Activated naive CD4-positive, alpha-beta T cell treated with anti-CD3 and anti-CD28 coated beads, Interleukin-2, amount 50 U/mL, for 72 hours (primary cell): Measurements from ENCODE around the gene RASL10A. TPM values are rescaled to one million over a fixed set of nuclear protein-coding genes. Genes with fewer than 3 reads are reported as not detected.
A peak's percentile ranks its signal among the peaks of the same experiment; 100 is the strongest.
"Not testable (repeated sequence)": the region's sequence is repeated elsewhere in the genome, so short reads cannot be mapped to it uniquely, and the experiment has no call there.

Experiments
- ATAC-seq, 2 donors: fragments of 150-1000 bp; cut with Tn5 transposase; 2 replicates each; pipeline ENCODE4 v1.10.0; 2021; ENCODE audit warnings: mild to moderate bottlenecking in 2 of 2, moderate library complexity in 2 of 2
- DNase-seq, 2 donors: peaks; one replicate each; pipeline ENCODE4 v3.0.0; 2021 to 2022; ENCODE audit warnings: low spot score in 2 of 2
- H3K27ac Mint-ChIP-seq, 2 donors: one replicate each; pipeline ENCODE4 v1.8.0; 2022; ENCODE audit warnings: mild to moderate bottlenecking in 2 of 2, mixed read lengths in 2 of 2
- H3K36me3 Mint-ChIP-seq, 2 donors: one replicate each; pipeline ENCODE4 v1.8.0; 2022; ENCODE audit warnings: mixed read lengths in 2 of 2
- H3K9me3 Mint-ChIP-seq, 2 donors: one replicate each; pipeline ENCODE4 v1.8.0; 2022; ENCODE audit warnings: mixed read lengths in 2 of 2
- total RNA-seq, 2 donors: library from RNA; stranded (reverse); gene quantifications; one replicate each; pipeline ENCODE4 v1.2.3, GENCODE V29; 2022

Gene RASL10A, protein sequence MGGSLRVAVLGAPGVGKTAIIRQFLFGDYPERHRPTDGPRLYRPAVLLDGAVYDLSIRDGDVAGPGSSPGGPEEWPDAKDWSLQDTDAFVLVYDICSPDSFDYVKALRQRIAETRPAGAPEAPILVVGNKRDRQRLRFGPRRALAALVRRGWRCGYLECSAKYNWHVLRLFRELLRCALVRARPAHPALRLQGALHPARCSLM
- under 1 TPM; 0.20 to 0.78 TPM for total RNA-seq

DNA sequence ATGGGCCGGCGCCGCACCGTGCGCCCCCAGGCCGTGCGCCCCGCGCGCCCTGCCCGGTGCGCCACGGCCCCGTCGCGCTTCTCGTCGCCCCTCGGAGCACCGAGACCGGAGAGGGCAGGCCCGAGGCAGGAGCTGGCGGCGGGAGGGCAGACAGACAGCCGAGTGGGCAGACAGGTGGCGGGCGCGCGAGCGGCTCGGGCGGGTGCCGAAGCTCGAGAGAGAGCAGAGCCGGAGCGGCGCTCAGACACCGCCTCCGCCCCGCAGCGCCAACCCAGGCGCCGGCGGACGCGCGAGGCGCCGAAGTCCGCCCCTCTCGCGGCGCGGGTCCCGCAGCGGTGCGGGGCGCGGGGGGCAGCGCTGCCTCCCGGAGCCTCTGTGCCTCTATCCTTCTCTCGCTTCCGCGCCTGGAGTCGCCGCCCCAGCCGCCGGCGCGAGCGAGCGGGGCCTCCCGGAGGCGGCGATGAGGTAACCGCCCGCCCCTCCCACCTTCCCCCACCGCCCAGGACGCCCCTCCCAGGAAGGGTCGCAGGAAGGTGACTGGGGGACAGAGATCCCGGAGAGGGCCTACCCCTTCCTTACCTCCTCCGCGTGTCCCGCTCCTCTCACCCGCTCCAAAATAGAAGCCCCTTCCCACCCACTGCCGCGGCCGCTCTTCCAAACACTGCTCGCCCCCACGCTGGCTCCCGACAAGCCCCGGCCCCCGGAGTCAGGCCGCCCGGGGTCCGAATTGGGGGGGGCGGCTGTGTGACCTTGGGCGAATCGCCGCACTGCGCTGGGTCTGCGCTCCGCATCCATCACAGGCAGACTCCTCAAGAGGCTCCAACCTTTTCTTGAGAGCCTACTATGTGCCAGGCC, at the start of gene RASL10A:
TSS of gene RASL10A (minus strand) at position 412 of the 855 bp plus-strand sequence. CDS start 451 bp downstream, outside the sequence.
- no peak within 1 kb of the TSS for H3K27ac Mint-ChIP-seq
- ATAC-seq = peak in 1 of 2 donors; percentile 22
- DNase-seq = no peak
- no peaks in the 10 kb centered on the region for H3K9me3 Mint-ChIP-seq
- H3K36me3 Mint-ChIP-seq = peaks cover 7 to 11% of the 10 kb centered on the region in 2 donors

DNA sequence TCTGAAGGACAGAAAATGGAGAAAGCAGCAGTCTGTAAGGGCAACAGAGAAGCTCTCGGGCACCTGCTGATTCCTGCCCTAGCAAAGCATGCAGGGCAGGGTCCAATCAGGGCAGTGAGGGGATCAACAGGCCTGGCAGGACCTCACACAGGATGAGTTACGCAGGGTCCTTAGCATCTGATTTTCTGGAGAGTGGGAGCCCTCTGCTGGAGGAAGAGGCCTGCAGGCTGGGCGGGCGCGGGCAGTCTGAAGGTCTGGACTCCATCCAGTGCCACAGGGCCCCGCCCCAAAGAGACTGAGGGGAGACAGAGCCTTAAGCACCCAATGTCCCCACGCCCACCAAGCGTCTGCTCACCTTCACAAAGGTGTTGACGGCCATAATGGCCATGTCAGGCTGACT, 44.0 kb upstream of the RASL10A start:
- ATAC-seq (no peak), DNase-seq (no peak)
- Mint-ChIP-seq H3K9me3 (no peaks in the 10 kb centered on the region), H3K27ac (peak overlapping the region; percentile 5 to 94), H3K36me3 (peaks cover 0 to 3% of the 10 kb centered on the region in 2 donors)

DNA sequence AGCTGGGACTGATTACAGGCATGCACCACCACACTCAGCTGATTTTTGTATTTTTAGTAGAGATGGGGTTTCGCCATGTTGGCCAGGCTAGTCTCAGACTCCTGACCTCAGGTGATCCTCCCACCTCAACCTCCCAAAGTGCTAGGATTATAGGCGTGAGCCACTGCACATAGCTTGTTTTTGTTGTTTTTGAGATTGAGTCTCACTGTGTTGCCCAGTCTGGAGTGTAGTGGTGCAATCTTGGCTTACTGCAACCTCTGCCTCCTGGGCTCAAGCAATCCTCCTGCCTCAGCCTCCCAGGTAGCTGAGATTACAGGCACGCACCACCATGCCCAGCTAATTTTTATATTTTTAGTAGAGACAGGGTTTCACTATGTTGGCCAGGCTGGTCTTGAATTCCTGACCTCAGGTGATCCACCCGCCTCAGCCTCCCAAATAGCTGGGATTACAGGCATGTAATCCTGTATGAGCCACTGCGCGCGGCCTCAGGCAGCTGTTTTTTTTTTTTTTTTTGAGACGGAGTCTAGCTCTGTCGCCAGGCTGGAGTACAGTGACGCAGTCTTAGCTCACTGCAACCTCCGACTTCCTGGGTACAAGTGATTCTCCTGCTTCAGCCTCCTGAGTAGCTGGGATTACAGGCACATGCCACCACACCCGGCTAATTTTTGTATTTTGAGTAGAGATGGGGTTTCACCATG, 41.8 kb upstream of the RASL10A start:
- DNase-seq, H3K9me3 Mint-ChIP-seq, H3K27ac Mint-ChIP-seq, ATAC-seq, H3K36me3 Mint-ChIP-seq: not testable (repeated sequence)

DNA sequence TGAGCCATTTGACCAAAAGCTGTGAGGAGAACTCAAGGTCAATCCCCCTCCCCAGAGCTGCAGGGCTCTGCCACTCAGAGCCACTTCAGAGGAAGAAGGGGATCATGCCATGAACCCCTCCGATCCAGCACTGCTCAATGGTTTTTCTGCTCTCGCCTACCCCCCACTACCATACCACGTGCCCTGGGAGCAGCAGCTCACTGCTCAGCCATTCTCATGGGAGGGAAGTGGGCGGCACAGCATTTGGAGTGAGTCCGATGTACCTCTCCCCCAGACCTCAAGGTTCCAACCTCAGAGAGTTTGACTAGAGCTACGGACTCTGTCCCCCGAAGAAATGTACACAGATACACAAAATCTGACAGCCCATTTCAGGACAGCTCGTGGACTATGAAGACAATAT, 38.4 kb upstream of the RASL10A start:
- DNase-seq (no peak), ATAC-seq (no peak)
- no peak overlapping the region for H3K27ac Mint-ChIP-seq
- peaks cover 0 to 11% of the 10 kb centered on the region in 2 donors for H3K36me3 Mint-ChIP-seq
- H3K9me3 Mint-ChIP-seq = no peaks in the 10 kb centered on the region

DNA sequence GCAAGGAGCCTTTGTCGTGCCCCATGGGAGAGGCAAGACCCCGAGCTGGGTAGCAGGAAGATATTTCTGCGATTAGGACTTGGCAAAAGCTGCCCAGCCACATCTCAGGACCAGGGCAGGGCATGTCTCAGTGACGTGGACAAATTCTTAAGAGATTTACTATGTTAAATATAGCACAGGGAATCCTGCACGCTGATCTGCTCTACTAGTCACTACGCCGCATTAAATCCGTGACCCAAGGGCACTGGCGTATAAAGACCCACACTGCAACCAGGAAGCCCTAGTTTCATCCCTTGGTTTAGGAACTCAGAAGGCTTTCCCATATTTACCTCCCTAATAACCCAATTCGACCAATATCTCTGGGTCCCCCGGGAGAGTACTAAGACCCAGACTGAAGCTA, 37.8 kb upstream of the RASL10A start:
- Mint-ChIP-seq H3K27ac (peak overlapping the region in 1 of 2 donors; percentile 44), H3K36me3 (peaks cover 0 to 11% of the 10 kb centered on the region in 2 donors), H3K9me3 (no peaks in the 10 kb centered on the region)
- ATAC-seq = no peak
- no peak for DNase-seq

DNA sequence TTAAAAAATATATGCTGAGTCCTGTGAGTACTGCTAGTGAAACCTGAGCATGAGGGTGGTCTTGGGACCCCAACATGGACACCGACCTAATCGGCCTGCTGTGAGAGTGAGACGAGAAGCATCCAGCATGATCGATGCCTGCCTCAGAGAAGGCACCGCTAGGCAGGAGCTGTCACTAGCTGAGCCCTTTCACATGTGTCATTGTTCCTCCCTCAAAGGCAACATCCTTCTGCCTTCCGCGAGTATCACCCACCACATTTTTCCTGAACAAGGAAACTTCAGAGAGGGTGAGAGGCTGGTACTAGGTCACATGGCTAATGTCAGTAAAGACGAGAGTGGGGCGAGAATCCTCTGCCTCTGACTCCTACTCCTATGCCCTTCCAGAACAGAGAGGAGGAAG, 37.3 kb upstream of the RASL10A start:
- ATAC-seq (no peak), DNase-seq (no peak)
- peaks cover 0 to 11% of the 10 kb centered on the region in 2 donors for H3K36me3 Mint-ChIP-seq
- H3K27ac Mint-ChIP-seq = no peak overlapping the region
- no peaks in the 10 kb centered on the region for H3K9me3 Mint-ChIP-seq

DNA sequence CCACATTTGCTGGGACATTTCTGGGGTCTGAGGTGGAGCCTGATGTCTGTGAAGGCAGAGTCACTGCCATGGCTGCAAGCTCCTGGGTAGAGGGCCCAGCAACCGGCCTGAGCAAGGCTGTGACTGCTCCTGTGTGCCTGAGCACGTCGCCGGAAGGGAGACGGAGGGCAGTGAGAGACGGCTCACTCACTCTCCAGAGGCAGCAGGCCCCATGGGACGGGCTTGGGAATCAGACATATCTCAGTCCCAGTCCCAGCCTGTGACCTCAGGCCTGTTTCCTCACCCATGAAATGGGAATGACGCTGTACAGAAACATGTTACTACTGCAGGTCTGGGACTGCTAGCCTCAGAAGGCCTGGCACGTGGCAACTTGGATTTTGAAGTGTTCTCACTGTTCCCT, 36.4 kb upstream of the RASL10A start:
- H3K36me3 Mint-ChIP-seq = peaks cover 0 to 11% of the 10 kb centered on the region in 2 donors

DNA sequence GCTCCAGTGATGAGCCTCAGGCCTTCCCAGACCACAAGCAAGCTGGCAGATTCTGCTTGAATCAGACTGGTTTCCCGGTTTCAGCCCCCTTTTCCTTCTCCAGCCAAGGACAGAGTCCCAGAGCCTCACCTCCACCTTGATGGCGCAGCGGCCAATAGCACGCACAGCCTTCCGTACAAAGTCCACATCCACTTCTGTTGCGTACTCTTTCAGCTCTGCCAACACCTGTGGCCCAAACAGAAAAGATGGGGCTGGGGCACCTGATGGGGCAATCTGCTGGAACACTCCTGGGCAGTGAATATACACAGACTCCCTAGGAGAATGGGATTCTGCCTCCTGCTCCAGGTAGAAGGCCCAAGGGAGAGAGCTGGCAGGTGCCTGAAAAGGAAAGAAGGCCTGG, 35.5 kb upstream of the RASL10A start:
- H3K27ac Mint-ChIP-seq = no peak overlapping the region
- H3K36me3 Mint-ChIP-seq = peaks cover 0 to 11% of the 10 kb centered on the region in 2 donors
- no peaks in the 10 kb centered on the region for H3K9me3 Mint-ChIP-seq

More for the DNA sequence above, 36.4 kb upstream of the RASL10A start:
- DNase-seq (no peak), ATAC-seq (no peak)
- H3K9me3 Mint-ChIP-seq = no peaks in the 10 kb centered on the region
- no peak overlapping the region for H3K27ac Mint-ChIP-seq

DNA sequence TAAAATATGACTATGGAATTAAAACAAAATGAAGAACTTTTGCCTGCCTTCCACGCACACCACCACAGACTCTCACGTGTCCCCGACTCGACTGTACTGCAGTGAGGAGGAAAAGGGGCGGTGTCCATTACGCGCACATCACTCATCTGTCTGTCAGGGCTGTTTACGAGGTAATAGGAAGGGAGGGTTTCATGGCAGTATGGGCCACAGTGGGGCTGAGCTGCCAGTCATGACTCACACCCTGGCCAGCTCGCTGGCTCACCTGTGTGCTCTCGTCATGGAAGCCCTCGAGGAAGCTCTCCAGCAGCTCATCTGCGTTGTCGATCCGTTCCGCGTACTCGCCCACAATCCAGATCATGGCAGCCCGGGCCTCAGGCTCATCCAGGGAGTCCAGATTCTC, 33.5 kb upstream of the RASL10A start:
- Mint-ChIP-seq H3K27ac (no peak overlapping the region), H3K9me3 (no peaks in the 10 kb centered on the region), H3K36me3 (peaks cover 0 to 6% of the 10 kb centered on the region in 2 donors)
- DNase-seq = no peak
- ATAC-seq = no peak

More for the DNA sequence above, 35.5 kb upstream of the RASL10A start:
- ATAC-seq (no peak), DNase-seq (no peak)

DNA sequence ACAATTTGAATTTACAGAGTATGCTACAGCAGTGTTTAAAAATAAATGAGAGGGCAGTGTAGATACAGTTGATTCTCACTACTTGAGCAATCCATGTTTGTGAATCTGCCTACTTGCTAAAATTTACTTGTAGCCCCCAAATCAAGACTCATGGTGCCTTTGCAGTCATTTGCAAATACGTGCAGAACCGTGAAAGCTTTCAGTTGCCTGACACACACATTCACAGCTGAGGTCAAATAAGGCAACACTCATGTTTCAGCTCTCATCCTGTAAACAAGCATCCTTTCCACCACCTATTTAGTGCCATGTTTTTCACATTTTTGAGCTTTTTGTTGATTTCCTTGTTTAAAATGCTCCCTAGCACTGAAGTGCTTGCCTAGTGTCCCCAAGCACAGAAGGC, 32.5 kb upstream of the RASL10A start:
- DNase-seq (no peak), ATAC-seq (no peak)
- Mint-ChIP-seq H3K27ac (no peak overlapping the region), H3K9me3 (no peaks in the 10 kb centered on the region), H3K36me3 (peaks cover 0 to 6% of the 10 kb centered on the region in 2 donors)

DNA sequence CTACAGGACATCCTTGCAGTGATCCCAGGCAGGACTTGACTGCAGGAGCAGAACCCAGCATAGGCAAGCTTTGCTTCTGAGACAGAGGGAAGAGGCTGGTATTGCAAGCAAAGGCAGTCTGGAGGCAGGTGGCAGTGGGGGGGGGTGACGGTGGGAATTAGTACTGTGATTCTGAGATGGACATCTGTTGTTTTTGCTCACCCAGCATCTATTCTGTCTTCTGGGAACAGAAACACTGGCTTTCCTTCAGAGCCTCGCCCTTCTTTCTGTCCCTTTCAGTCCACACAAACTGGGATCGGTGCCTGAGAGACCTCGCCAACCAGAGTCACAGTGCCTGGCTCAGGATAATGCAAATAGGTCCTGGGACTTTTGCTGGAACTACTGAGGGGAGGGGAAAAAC, 31.2 kb upstream of the RASL10A start:
- DNase-seq (no peak), ATAC-seq (no peak)
- peaks cover 0 to 6% of the 10 kb centered on the region in 2 donors for H3K36me3 Mint-ChIP-seq

DNA sequence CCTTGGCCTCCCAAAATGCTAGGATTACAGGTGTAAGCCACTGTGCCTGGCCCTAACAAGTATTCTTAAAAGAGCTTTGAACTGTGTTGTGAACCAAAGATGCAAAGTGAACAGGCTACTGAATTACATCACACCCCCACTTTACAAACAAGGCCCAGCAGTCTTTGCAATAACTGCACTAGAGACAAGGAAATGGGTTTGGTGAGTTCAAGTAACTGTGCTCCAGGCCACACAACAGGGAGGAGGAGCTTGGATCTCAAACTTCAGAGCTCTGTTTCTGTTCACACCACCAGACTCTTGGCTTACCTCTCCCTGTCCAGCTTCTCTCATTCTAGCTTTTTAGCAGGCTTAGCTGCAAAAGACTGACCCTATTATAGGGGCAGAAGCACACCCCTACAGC, 30.4 kb upstream of the RASL10A start:
- no peak overlapping the region for H3K27ac Mint-ChIP-seq
- H3K9me3 Mint-ChIP-seq = no peaks in the 10 kb centered on the region
- no peak for ATAC-seq
- no peaks in the 10 kb centered on the region for H3K36me3 Mint-ChIP-seq
- DNase-seq = no peak

More for the DNA sequence above, 31.2 kb upstream of the RASL10A start:
- Mint-ChIP-seq H3K9me3 (no peaks in the 10 kb centered on the region), H3K27ac (no peak overlapping the region)

DNA sequence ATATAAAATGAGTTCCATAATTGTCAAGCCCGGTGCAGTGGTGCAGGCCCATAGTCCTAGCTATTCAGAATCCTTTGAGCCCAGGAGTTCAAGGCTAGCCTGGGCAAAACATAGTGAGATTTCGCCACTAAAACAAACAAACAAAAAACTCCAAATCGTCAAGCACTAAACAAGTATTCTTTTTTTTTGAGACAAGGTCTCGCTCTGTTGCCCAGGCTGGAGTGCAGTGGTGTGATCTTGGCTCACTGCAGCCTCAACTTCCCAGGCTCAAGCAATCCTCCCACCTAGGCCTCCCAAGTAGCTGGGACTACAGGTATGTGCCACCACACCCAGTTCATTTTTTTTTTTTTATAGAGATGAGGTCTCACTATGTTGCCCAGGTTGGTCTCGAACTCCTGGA, 29.4 kb upstream of the RASL10A start:
- DNase-seq, ATAC-seq, H3K27ac Mint-ChIP-seq: not testable (repeated sequence)

DNA sequence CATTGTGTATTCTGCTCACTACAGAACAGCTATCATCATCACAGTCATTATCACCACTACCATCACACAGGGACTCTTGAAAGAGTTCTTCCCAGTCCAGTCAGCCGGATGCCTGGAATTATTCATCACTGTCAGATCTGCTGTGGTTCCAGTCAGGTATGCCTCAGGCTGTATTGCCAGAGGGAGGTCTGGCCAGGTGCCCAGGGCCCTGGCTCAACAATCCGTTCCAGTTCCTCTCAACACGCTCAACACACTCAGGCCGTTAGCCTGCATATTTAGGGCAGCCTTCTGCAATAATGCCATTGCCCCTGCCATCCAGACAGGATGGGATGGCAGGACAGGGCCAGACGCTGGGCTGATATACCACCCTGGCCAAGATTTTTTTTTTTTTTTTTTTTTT, 28.6 kb upstream of the RASL10A start:
- H3K27ac Mint-ChIP-seq = no peak overlapping the region
- DNase-seq (no peak), ATAC-seq (no peak)
- H3K36me3 Mint-ChIP-seq = peaks cover 0 to 4% of the 10 kb centered on the region in 2 donors
- H3K9me3 Mint-ChIP-seq = no peaks in the 10 kb centered on the region

More for the DNA sequence above, 29.4 kb upstream of the RASL10A start:
- H3K9me3 Mint-ChIP-seq, H3K36me3 Mint-ChIP-seq: not testable (repeated sequence)

DNA sequence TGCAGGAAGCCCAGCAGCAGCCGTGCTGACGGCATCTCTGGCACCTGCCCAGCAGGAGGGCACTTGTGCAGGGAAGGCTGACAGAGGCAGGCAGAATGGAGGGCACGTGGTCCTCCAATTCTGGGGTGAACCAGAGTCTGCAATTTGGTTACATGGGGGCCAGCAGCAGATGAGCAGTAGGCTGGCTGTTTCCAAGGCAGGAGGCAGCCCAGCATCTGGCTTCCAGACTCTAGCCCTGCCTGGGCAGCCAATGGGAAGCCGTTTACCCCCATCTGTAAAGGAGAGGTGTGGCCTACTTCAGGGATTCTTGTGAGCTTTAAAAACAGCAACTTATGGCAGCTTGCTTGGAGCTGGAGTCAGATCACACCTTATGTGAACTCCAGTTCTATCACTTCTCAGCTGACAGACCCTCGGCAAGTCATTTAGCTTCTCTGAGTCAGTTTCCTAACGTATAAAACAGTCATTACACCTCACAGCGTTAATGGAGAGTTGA, 27.9 kb upstream of the RASL10A start:
- peak overlapping the region; percentile 7 to 87 for H3K27ac Mint-ChIP-seq
- no peak for DNase-seq
- ATAC-seq = peak; percentile 33 to 80
- no peaks in the 10 kb centered on the region for H3K9me3 Mint-ChIP-seq
- H3K36me3 Mint-ChIP-seq = peaks cover 0 to 4% of the 10 kb centered on the region in 2 donors

DNA sequence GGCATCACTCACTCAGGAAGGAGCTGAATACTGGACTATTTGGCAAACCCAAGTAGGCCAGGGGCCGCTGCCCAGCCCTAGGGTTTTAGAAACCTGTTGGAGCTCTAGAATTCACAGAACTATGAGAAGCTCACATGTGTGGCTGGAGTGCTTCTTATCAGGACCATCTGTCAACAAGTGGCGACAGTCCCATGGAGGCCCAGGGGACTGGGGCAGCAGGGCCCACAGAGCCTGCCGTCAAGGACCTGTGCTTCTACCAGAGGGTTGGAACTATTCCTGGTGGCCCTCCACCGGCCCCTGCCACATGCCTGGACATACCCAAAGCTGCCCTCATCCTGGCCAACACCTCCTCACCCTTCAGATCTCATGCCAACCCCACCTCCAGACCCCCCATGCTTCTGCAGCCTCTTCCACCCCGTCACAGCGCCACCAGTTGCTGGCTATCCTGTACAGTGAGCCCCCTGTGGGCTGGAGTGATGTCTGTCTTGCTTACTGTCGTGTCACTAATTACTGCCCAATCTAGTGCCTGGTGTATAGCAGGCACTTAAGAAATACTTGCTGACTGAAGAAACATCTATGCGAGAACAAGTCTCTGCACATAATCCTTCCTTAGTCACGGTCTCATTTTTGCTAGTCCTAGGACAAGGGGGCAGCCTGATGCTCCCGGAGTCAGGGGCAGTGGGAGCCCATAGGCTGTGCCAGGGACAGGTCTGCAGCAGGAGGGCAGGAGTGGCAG, 27.2 kb upstream of the RASL10A start:
- ATAC-seq = no peak
- DNase-seq = no peak
- Mint-ChIP-seq H3K36me3 (peaks cover 0 to 4% of the 10 kb centered on the region in 2 donors), H3K27ac (peak overlapping the region; percentile 7 to 87), H3K9me3 (no peaks in the 10 kb centered on the region)
